ENCODE results near the gene RAB10.
"Not testable (repeated sequence)": the region's sequence is repeated elsewhere in the genome, so short reads cannot be mapped to it uniquely, and the experiment has no call there.

The RAB10 gene

GRCh38 chr2:26058390-26058789 is 24.5 kb downstream of the RAB10 start:
- DNase-seq (ENCODE audit: low spot score), result no peak

GRCh38 chr2:26059542-26059941 is 25.7 kb downstream of the RAB10 start:
- DNase-seq (ENCODE audit: low spot score), result no peak

GRCh38 chr2:26061539-26061938 is 27.7 kb downstream of the RAB10 start:
- DNase-seq (ENCODE audit: low spot score), result no peak

GRCh38 chr2:26064846-26065245 is 31.0 kb downstream of the RAB10 start:
- DNase-seq (ENCODE audit: low spot score), result no peak

GRCh38 chr2:26067186-26067974 is 33.5 kb downstream of the RAB10 start:
- peak; percentile 47 for DNase-seq (ENCODE audit: low spot score)

GRCh38 chr2:26067980-26068507 is 34.2 kb downstream of the RAB10 start:
- no peak for DNase-seq (ENCODE audit: low spot score)

- peak; percentile 94 for DNase-seq (ENCODE audit: low spot score)
Observed at GRCh38 chr2:26068602-26069298, 34.9 kb downstream of the RAB10 start.

- no peak for DNase-seq (ENCODE audit: low spot score)
Observed at GRCh38 chr2:26070730-26071129, 36.8 kb downstream of the RAB10 start.

- peak; percentile 66 for DNase-seq (ENCODE audit: low spot score)
Observed at GRCh38 chr2:26072925-26073768, 39.3 kb downstream of the RAB10 start.

GRCh38 chr2:26073830-26074229 is 39.9 kb downstream of the RAB10 start:
- no peak for DNase-seq (ENCODE audit: low spot score)

GRCh38 chr2:26074676-26075075 is 40.8 kb downstream of the RAB10 start:
- DNase-seq (ENCODE audit: low spot score), result no peak

GRCh38 chr2:26075173-26075572 is 41.3 kb downstream of the RAB10 start:
- peak; percentile 34 for DNase-seq (ENCODE audit: low spot score)

GRCh38 chr2:26076001-26076587 is 42.2 kb downstream of the RAB10 start:
- DNase-seq (ENCODE audit: low spot score), result no peak

- no peak for DNase-seq (ENCODE audit: low spot score)
Observed at GRCh38 chr2:26077291-26077690, 43.4 kb downstream of the RAB10 start.

- no peak for DNase-seq (ENCODE audit: low spot score)
Observed at GRCh38 chr2:26078939-26079338, 45.1 kb downstream of the RAB10 start.

GRCh38 chr2:26080356-26080755 is 46.5 kb downstream of the RAB10 start:
- no peak for DNase-seq (ENCODE audit: low spot score)

GRCh38 chr2:26080925-26081324 is 47.0 kb downstream of the RAB10 start:
- DNase-seq (ENCODE audit: low spot score), result not testable (repeated sequence)

- no peak for DNase-seq (ENCODE audit: low spot score)
Observed at GRCh38 chr2:26081556-26081955, 47.7 kb downstream of the RAB10 start.

- DNase-seq (ENCODE audit: low spot score), result no peak
Observed at GRCh38 chr2:26086155-26086637, 52.3 kb downstream of the RAB10 start.

GRCh38 chr2:26086779-26087178 is 52.9 kb downstream of the RAB10 start:
- DNase-seq (ENCODE audit: low spot score), result no peak

GRCh38 chr2:26088038-26088643 is 54.3 kb downstream of the RAB10 start:
- DNase-seq (ENCODE audit: low spot score), result peak; percentile 77
